T-helper 2 cell treated with Interferon-gamma antibody and Interleukin-4, amounts not matched to agents 5 μg/mL and 100 μg/mL, for 36 hours (primary cell): Measurements from ENCODE around the gene CILP2.

Experiments used
- DNase-seq: peaks from one replicate; pipeline ENCODE4 v3.0.0; 2021; ENCODE audit warnings: low spot score
- H3K27ac Mint-ChIP-seq: one replicate; pipeline ENCODE4 v1.8.0; 2021; ENCODE audit warnings: mild to moderate bottlenecking, mixed read lengths
- H3K27me3 Mint-ChIP-seq: one replicate; pipeline ENCODE4 v1.8.0; 2021; ENCODE audit warnings: low read depth, mixed read lengths
- H3K36me3 Mint-ChIP-seq: one replicate; pipeline ENCODE4 v1.8.0; 2021; ENCODE audit warnings: low read depth, mixed read lengths
- H3K4me1 Mint-ChIP-seq: one replicate; pipeline ENCODE4 v1.8.0; 2021; ENCODE audit warnings: low read depth, mixed read lengths
- H3K4me3 Mint-ChIP-seq: one replicate; pipeline ENCODE4 v1.8.0; 2022; ENCODE audit warnings: mild to moderate bottlenecking, moderate library complexity, mixed read lengths
- H3K9me3 Mint-ChIP-seq: one replicate; pipeline ENCODE4 v1.8.0; 2021; ENCODE audit warnings: mixed read lengths

The CILP2 gene

GRCh38 chr19:19551853-19552192, 13.8 kb downstream of the CILP2 start:
- no peak for DNase-seq
- H3K27ac Mint-ChIP-seq, result no peak overlapping the region
- H3K9me3 Mint-ChIP-seq, result no peaks in the 10 kb centered on the region
- peaks cover 1% of the 10 kb centered on the region for H3K4me1 Mint-ChIP-seq
- H3K36me3 Mint-ChIP-seq, result no peaks in the 10 kb centered on the region
- H3K27me3 Mint-ChIP-seq, result no peaks in the 10 kb centered on the region
- no peak overlapping the region for H3K4me3 Mint-ChIP-seq

DNA sequence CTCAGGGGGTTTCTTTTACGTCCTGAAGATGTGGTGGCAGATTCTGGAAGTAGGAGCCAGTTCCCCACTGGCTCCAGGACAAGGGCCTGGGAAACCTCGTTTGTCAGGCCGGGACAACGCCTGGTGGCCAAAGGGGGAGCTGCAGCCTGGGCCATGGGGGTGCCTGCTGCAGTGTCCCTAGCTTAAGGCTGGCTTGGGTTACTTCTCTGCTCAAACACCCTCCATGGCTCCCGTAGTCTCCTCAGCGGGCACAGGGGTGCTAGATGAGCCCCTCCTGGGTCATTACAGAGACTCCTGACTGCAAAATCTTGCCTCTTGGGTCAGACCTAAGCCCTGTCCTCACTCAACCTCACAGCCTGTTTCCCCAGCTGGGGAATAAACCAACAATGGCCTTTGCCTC, 14.7 kb downstream of the CILP2 start:
- peaks cover 1% of the 10 kb centered on the region for H3K4me1 Mint-ChIP-seq
- no peak overlapping the region for H3K4me3 Mint-ChIP-seq
- no peak for DNase-seq
- H3K27ac Mint-ChIP-seq, result no peak overlapping the region
- no peaks in the 10 kb centered on the region for H3K9me3 Mint-ChIP-seq
- no peaks in the 10 kb centered on the region for H3K36me3 Mint-ChIP-seq
- H3K27me3 Mint-ChIP-seq, result no peaks in the 10 kb centered on the region

DNA sequence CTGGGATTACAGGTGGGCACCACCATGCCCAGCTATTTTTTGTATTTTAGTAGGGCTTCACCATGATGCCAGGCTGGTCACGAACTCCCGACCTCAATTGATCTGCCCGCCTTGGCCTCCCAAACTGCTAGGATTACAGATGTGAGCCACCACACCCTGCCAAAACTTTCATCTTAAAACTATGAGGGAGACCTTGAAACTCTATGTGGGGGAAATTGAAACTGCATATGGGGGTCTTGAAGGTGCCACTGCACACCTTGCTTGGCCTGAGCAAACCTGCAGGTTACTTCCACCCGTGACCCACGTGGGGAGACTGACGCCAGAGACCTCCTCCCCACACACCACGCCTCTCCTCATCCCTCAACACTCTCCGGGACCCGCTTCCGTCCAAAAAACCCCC, 15.6 kb downstream of the CILP2 start:
- no peaks in the 10 kb centered on the region for H3K9me3 Mint-ChIP-seq
- H3K4me3 Mint-ChIP-seq, result no peak overlapping the region
- no peak for DNase-seq
- H3K27me3 Mint-ChIP-seq, result no peaks in the 10 kb centered on the region
- H3K4me1 Mint-ChIP-seq, result peaks cover 1% of the 10 kb centered on the region
- H3K36me3 Mint-ChIP-seq, result no peaks in the 10 kb centered on the region
- no peak overlapping the region for H3K27ac Mint-ChIP-seq

GRCh38 chr19:19554074-19555023, 16.3 kb downstream of the CILP2 start:
- peak; percentile 40 for DNase-seq
- Mint-ChIP-seq H3K36me3 (peaks cover 5% of the 10 kb centered on the region), H3K4me3 (no peak overlapping the region), H3K9me3 (no peaks in the 10 kb centered on the region), H3K27ac (no peak overlapping the region), H3K27me3 (no peaks in the 10 kb centered on the region), H3K4me1 (peaks cover 5% of the 10 kb centered on the region)

DNA sequence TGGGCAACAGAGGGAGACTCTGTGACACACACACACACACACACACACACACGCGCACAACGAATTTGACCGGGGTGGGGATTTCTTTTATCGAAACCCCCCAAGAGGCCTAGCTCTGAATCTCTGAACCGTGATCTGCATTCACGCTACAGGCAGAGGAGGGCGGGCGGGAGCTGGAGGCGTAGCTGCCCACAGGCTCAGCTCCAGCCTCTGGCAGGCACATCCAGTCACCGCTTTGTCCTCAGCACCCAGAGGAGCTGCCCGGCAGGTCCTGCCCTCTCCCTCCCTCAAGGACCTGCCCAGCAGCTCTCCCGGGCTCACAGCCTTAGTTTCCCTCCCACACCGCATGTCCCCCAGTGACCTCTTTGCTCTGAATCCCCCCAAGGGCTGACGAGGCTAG, 20.0 kb downstream of the CILP2 start:
- peaks cover 28% of the 10 kb centered on the region for H3K36me3 Mint-ChIP-seq
- no peak overlapping the region for H3K4me3 Mint-ChIP-seq
- no peaks in the 10 kb centered on the region for H3K9me3 Mint-ChIP-seq
- H3K27me3 Mint-ChIP-seq, result no peaks in the 10 kb centered on the region
- H3K27ac Mint-ChIP-seq, result no peak overlapping the region
- no peak for DNase-seq
- H3K4me1 Mint-ChIP-seq, result peaks cover 13% of the 10 kb centered on the region

- Mint-ChIP-seq H3K9me3 (no peaks in the 10 kb centered on the region), H3K27ac (peak overlapping the region; percentile 27), H3K4me1 (peaks cover 14% of the 10 kb centered on the region), H3K4me3 (no peak overlapping the region), H3K27me3 (no peaks in the 10 kb centered on the region), H3K36me3 (peaks cover 31% of the 10 kb centered on the region)
- no peak for DNase-seq
Observed at GRCh38 chr19:19558636-19559035, 20.6 kb downstream of the CILP2 start.

- Mint-ChIP-seq H3K4me1 (peaks cover 12% of the 10 kb centered on the region), H3K4me3 (peak overlapping the region; percentile 9), H3K9me3 (no peaks in the 10 kb centered on the region), H3K27me3 (no peaks in the 10 kb centered on the region), H3K27ac (peak overlapping the region; percentile 68), H3K36me3 (peaks cover 39% of the 10 kb centered on the region)
- DNase-seq, result no peak
Observed at GRCh38 chr19:19559931-19560330, 21.9 kb downstream of the CILP2 start.

DNA sequence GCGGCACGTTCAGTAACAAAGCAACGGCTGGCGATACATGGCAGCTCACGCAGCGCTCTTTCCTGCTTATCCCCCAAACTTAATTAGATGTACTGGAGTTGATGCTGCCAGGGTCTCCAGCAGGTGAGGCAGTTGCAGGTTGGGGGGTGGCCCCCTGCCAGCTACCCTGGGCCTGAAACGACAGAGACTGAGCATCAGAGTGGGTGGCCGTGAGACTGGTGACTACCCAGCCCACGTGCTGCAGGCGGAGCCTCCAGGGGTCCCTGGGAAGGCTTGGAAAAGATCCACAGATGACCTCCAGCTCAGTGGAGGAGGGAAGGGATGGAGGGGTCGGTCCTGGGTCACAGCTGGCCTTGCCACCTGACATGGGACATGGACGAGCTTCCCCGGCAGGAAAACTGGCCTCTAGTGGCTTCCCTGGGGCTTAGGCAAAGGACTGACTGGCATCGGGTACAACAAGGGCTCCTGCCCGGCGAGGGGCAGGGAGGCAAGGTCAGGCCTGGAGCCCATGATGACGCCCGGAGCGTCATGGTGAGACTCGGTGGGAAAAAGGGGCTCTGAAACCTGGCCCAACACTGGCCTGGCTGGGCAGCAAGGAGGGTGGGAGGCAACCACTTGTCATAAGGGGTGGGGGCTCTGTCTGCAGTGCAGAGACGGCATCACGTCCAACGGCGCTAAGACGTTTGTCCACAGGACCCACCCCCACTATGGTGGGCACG, 24.0 kb downstream of the CILP2 start:
- Mint-ChIP-seq H3K27ac (peak overlapping the region; percentile 26), H3K9me3 (no peaks in the 10 kb centered on the region), H3K4me1 (peaks cover 12% of the 10 kb centered on the region), H3K27me3 (no peaks in the 10 kb centered on the region), H3K4me3 (no peak overlapping the region), H3K36me3 (peaks cover 48% of the 10 kb centered on the region)
- no peak for DNase-seq

- H3K9me3 Mint-ChIP-seq, result no peaks in the 10 kb centered on the region
- H3K27ac Mint-ChIP-seq, result no peak overlapping the region
- peak; percentile 16 for DNase-seq
- H3K4me1 Mint-ChIP-seq, result peaks cover 12% of the 10 kb centered on the region
- H3K4me3 Mint-ChIP-seq, result no peak overlapping the region
- no peaks in the 10 kb centered on the region for H3K27me3 Mint-ChIP-seq
- peaks cover 54% of the 10 kb centered on the region for H3K36me3 Mint-ChIP-seq
Observed at GRCh38 chr19:19562665-19563347, 24.7 kb downstream of the CILP2 start.

DNA sequence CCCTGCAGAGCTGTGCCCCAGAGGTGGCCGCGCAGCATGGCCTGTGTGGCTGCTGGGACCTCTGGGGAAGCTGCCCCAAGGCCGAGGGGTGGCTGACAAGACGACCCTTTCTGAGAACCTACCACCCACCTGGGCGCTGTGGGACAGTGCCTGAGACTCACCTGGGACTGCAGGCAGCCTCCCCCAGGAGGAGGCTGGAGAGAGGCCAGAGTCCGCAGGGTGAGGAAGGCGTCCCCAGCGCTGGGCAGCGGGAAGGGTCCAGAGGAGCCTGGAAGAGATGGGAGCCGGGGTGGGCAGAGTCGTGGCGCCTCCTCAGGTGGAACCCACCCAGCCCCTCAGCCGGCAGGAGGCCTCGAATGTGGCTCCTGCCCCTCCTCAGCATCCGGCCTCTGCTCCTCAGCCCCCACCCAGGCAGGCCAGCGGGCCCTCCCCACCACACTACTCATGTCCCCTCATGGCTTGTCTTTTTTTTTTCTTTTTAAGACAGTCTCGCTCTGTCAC, 25.3 kb downstream of the CILP2 start:
- Mint-ChIP-seq H3K4me3 (no peak overlapping the region), H3K36me3 (peaks cover 55% of the 10 kb centered on the region), H3K9me3 (no peaks in the 10 kb centered on the region), H3K27me3 (no peaks in the 10 kb centered on the region), H3K4me1 (peaks cover 12% of the 10 kb centered on the region), H3K27ac (peak overlapping the region; percentile 55)
- no peak for DNase-seq

DNA sequence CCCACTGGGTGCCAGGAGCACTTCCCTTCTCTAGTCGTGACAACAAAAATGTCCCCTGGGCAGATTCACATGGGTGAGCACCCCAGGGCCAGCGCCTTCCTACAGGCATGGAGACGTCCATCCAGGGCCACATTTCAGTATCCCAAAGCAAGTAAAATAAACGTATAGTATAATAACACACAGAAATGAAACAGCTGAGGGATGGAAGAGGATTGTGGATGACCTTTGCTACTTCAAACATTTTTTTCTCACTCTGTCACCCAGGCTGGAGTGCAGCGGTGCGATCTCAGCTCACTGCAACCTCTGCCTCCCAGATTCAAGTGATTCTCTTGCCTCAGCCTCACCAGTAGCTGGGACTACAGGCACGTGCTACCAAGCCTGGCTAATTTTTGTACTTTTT, 28.2 kb downstream of the CILP2 start:
- Mint-ChIP-seq H3K4me3 (no peak overlapping the region), H3K27me3 (no peaks in the 10 kb centered on the region), H3K36me3 (peaks cover 63% of the 10 kb centered on the region), H3K9me3 (no peaks in the 10 kb centered on the region), H3K27ac (no peak overlapping the region), H3K4me1 (peaks cover 2% of the 10 kb centered on the region)
- DNase-seq, result no peak

DNA sequence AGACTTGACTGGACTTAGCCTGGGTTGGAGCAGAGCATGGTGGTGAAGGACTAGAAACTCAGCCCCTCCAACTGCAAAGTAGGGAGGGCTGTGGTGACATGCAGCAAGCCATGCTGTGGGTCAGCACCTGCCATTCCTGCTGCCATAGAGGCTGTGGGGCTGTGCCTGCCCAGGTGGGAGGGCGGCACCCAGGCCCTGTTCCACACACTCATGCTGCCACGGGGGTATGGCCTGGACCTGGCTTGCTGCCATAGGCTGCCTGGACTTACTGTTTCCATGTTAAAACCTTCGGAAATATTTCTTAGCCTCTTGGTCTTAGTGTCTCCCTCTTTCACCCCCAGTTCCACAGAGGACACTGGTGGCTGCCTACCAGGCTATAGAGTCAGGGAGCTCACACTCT, 29.3 kb downstream of the CILP2 start:
- Mint-ChIP-seq H3K9me3 (no peaks in the 10 kb centered on the region), H3K27me3 (no peaks in the 10 kb centered on the region), H3K4me3 (no peak overlapping the region), H3K27ac (no peak overlapping the region), H3K4me1 (peaks cover 2% of the 10 kb centered on the region), H3K36me3 (peaks cover 53% of the 10 kb centered on the region)
- no peak for DNase-seq

- Mint-ChIP-seq H3K27ac (no peak overlapping the region), H3K27me3 (no peaks in the 10 kb centered on the region), H3K4me1 (peaks cover 1% of the 10 kb centered on the region), H3K4me3 (no peak overlapping the region), H3K36me3 (peaks cover 48% of the 10 kb centered on the region), H3K9me3 (no peaks in the 10 kb centered on the region)
- no peak for DNase-seq
Observed at GRCh38 chr19:19568802-19569756, 31.0 kb downstream of the CILP2 start.
